ENCODE results near the gene ZNF425.

ZNF425 gene

DNA sequence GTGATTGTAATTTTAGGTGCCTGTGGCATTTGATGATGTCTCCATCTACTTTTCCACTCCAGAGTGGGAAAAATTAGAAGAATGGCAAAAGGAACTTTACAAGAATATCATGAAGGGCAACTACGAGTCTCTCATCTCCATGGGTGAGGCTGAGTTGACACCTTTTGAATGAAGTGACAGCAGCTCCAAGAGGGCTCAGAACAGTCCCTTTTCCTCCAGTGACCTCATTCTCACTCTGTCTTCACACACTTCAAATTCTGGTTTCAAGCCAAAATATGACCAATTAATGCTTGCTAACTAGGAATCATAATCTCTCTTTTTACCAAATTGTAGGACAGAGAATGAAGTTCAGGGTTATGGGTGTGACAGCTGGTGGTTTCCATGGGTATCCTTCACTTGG, 40.0 kb upstream of the ZNF425 start:
- TF ChIP-seq, protein P1, sequence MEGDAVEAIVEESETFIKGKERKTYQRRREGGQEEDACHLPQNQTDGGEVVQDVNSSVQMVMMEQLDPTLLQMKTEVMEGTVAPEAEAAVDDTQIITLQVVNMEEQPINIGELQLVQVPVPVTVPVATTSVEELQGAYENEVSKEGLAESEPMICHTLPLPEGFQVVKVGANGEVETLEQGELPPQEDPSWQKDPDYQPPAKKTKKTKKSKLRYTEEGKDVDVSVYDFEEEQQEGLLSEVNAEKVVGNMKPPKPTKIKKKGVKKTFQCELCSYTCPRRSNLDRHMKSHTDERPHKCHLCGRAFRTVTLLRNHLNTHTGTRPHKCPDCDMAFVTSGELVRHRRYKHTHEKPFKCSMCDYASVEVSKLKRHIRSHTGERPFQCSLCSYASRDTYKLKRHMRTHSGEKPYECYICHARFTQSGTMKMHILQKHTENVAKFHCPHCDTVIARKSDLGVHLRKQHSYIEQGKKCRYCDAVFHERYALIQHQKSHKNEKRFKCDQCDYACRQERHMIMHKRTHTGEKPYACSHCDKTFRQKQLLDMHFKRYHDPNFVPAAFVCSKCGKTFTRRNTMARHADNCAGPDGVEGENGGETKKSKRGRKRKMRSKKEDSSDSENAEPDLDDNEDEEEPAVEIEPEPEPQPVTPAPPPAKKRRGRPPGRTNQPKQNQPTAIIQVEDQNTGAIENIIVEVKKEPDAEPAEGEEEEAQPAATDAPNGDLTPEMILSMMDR (IDR thresholded peaks at IDR 0.05; ENCODE audit: low read depth, low read length) = no peak
- H3K4me3 ChIP-seq (ENCODE audit: low read depth, low read length) = no peak overlapping the region
- in situ Hi-C loops (cut with HindIII; ENCODE audit: low sequenced_read_pairs) = no loop called here
- DNase-seq (ENCODE audit: low read depth, low spot score) = no peak

DNA sequence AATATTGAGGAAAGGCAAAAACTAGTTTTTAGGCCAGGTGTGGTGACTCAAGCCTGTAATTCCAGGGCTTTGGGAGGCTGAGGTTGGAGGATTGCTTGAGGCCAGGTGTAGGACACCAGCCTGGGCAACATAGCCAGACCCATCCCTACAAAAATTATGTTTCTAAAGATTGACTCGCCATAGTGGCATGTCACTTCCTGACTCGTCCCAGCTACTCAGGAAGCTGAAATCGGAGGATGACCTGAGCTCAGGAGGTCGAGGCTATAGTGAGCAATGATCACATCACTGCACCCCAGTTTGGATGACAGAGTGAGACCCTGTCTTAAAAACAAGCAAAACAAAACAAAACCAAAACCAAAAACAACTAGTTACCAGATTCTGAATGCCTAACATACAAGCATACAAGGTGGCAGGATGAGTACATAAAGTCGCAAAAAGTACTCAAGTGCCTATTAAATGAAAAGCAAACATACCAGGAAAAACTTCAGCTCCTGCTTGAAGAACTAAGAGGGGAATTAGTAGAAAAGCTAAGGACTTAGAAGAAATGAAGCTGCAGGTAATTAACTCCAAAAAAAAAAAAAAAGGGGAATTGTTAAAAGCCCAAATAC, 35.2 kb upstream of the ZNF425 start:
- in situ Hi-C loops (cut with HindIII; ENCODE audit: low sequenced_read_pairs) = no loop called here
- H3K4me3 ChIP-seq (ENCODE audit: low read depth, low read length) = no peak overlapping the region
- TF ChIP-seq, protein P1 (IDR thresholded peaks at IDR 0.05; ENCODE audit: low read depth, low read length) = no peak
- DNase-seq (ENCODE audit: low read depth, low spot score) = no peak

DNA sequence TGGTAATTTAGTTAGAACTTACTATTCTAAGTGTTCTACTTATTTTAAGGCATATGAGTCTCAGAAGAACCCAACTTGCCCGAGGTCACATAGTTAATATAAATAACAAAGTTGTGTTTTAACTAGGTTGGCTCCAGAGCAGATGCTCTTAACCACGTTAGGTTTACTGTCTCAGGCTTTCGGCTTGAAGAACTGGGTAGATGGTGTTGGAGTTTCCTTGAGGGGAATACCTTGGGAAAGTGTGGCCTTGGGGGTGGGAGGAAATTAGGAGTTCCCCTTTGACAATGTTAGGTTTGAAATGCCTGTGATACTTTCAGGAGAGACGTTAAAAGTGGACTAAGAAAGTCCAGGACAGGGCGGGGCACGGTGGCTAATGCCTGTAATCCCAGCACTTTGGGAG, 30.8 kb upstream of the ZNF425 start:
- DNase-seq (ENCODE audit: low read depth, low spot score) = no peak
- no peak overlapping the region for H3K4me3 ChIP-seq (ENCODE audit: low read depth, low read length)
- in situ Hi-C loops (cut with HindIII; ENCODE audit: low sequenced_read_pairs) = no loop called here
- TF ChIP-seq, protein P1 (IDR thresholded peaks at IDR 0.05; ENCODE audit: low read depth, low read length) = no peak

DNA sequence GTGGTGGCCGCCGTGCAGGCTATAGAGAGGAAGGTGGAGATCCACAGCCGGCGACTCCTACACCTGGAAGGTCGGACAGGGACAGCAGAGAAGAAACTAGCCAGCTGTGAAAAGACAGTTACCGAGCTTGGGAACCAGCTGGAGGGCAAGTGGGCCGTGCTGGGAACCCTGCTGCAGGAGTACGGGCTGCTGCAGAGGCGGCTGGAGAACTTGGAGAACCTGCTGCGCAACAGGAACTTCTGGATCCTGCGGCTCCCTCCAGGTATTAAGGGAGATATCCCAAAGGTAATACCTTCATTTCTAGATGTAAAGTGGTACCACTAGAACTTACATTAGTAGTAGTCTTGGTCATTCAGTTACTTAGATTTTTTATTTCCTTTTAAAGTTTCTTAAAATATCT, 27.9 kb upstream of the ZNF425 start:
- no peak overlapping the region for H3K4me3 ChIP-seq (ENCODE audit: low read depth, low read length)
- in situ Hi-C loops (cut with HindIII; ENCODE audit: low sequenced_read_pairs) = no loop called here
- DNase-seq (ENCODE audit: low read depth, low spot score) = no peak
- TF ChIP-seq, protein P1 (IDR thresholded peaks at IDR 0.05; ENCODE audit: low read depth, low read length) = no peak

DNA sequence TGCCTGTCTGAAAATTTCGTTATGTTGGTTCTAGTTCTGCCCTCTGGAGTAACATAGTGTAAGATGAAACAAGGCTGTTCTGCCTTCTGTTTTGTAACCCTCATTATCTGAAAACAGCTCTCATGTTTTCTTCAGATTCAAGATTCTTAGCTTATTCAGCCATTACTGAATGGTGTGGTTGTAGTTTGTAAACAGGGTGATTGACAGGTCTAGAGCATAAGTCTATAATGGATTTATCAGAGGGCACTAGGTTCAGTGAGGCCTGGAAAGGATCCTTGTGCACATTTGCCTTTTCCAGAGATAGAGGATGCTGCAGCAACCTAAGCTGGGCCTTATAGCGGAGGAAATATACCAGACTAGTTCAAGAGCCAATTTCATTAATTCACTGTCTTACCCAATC, 27.2 kb upstream of the ZNF425 start:
- TF ChIP-seq, protein P1 (IDR thresholded peaks at IDR 0.05; ENCODE audit: low read depth, low read length) = no peak
- in situ Hi-C loops (cut with HindIII; ENCODE audit: low sequenced_read_pairs) = no loop called here
- no peak for DNase-seq (ENCODE audit: low read depth, low spot score)
- no peak overlapping the region for H3K4me3 ChIP-seq (ENCODE audit: low read depth, low read length)

DNA sequence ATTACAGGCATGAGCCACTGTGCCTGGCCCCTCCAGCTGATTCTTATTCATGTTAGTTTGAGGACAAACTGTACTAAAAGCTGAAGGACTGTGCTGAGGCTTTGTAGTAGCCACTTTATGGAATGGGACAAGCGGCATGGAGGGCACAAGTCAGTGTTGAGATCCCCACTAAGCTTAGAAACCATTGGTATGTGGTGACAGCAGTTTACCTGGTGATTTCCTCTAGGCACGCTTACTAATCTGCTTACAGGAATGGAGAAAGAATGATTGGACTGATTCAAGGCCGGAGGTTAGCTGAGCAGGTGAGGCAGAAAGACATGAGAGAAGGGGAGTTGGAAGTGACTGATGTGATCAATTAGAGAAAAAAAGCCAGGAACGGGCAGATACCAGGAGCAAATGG, 24.9 kb upstream of the ZNF425 start:
- in situ Hi-C loops (cut with HindIII; ENCODE audit: low sequenced_read_pairs) = no loop called here
- TF ChIP-seq, protein P1 (IDR thresholded peaks at IDR 0.05; ENCODE audit: low read depth, low read length) = no peak
- DNase-seq (ENCODE audit: low read depth, low spot score) = no peak
- H3K4me3 ChIP-seq (ENCODE audit: low read depth, low read length) = no peak overlapping the region

All from astrocyte of the spinal cord (primary cell).